ENCODE data around the gene ZBTB38.

- no peak for TF ChIP-seq CTCF (IDR thresholded peaks at IDR 0.05)
- TF ChIP-seq REST (IDR thresholded peaks at IDR 0.05; ENCODE audit: insufficient read depth in 1 of 2, low read depth in 2 of 2, low read length in 1 of 2), result no peak
- no peak for TF ChIP-seq POLR2AphosphoS5 (IDR thresholded peaks at IDR 0.05; ENCODE audit: low read depth, low read length)
- TF ChIP-seq TCF7L2 (IDR thresholded peaks at IDR 0.05; ENCODE audit: low read depth, low read length), result no peak
Measured at GRCh38 chr3:141377377-141377776, 9.1 kb downstream of the ZBTB38 start.
